ENCODE measurements around the gene PIBF1. TPM values are rescaled to one million over a fixed set of nuclear protein-coding genes. Genes with fewer than 3 reads are reported as not detected.

PIBF1 gene, protein sequence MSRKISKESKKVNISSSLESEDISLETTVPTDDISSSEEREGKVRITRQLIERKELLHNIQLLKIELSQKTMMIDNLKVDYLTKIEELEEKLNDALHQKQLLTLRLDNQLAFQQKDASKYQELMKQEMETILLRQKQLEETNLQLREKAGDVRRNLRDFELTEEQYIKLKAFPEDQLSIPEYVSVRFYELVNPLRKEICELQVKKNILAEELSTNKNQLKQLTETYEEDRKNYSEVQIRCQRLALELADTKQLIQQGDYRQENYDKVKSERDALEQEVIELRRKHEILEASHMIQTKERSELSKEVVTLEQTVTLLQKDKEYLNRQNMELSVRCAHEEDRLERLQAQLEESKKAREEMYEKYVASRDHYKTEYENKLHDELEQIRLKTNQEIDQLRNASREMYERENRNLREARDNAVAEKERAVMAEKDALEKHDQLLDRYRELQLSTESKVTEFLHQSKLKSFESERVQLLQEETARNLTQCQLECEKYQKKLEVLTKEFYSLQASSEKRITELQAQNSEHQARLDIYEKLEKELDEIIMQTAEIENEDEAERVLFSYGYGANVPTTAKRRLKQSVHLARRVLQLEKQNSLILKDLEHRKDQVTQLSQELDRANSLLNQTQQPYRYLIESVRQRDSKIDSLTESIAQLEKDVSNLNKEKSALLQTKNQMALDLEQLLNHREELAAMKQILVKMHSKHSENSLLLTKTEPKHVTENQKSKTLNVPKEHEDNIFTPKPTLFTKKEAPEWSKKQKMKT
- 25.8 and 32.7 TPM in 2 replicates for total RNA-seq

- intact Hi-C loops (cut with micrococcal nuclease), result loop anchor here (1.0 to 5.0 kb wide), 4 partner anchors 54 to 1506 kb away; partner anchors contain the start of genes BORA and MZT1
- Mint-ChIP-seq H3K27me3 (no peaks in the 10 kb centered on the region), H3K4me3 (peak within 1 kb of the TSS; percentile 99), H3K9me3 (no peaks in the 10 kb centered on the region), H3K27ac (peak within 1 kb of the TSS; percentile 98), H3K4me1 (peaks cover 50% of the 10 kb centered on the region), H3K36me3 (ENCODE audit: low read depth) (peaks cover 57% of the 10 kb centered on the region)
- peak; percentile 87 for DNase-seq
- TF ChIP-seq CTCF (IDR thresholded peaks at IDR 0.05), result no peak
- POLR2A ChIA-PET, result interaction anchor here (1.6 kb wide), 1 partner anchor 54 kb away, joined by 4 read pairs; the partner anchor contains the start of genes BORA and MZT1
- ATAC-seq (ENCODE audit: low read depth), result peak; percentile 98
- CTCF ChIA-PET, result no interaction called here
Measured at GRCh38 chr13:72781451-72782439, at the start of gene PIBF1, which contains the start of gene DIS3. PIBF1 (plus strand) TSS chr13:72782133; CDS start chr13:72783470, 1,337 bp downstream. DIS3 (minus strand) TSS chr13:72781900; CDS start chr13:72781832, 68 bp downstream.

- no peaks in the 10 kb centered on the region for H3K4me1 Mint-ChIP-seq
- ATAC-seq (ENCODE audit: low read depth) (no peak), DNase-seq (no peak)
- H3K36me3 Mint-ChIP-seq (ENCODE audit: low read depth), result peaks cover 61% of the 10 kb centered on the region
- no peaks in the 10 kb centered on the region for H3K9me3 Mint-ChIP-seq
- H3K4me3 Mint-ChIP-seq, result no peak overlapping the region
- ChIA-PET CTCF (no interaction called here), POLR2A (no interaction called here)
- no peak for TF ChIP-seq CTCF (IDR thresholded peaks at IDR 0.05)
- H3K27ac Mint-ChIP-seq, result no peak overlapping the region
- intact Hi-C loops (cut with micrococcal nuclease), result no loop called here
- H3K27me3 Mint-ChIP-seq, result no peaks in the 10 kb centered on the region
Measured at GRCh38 chr13:72737033-72737432, 44.9 kb upstream of the PIBF1 start.

GRCh38 chr13:72740015-72740414 lies 41.9 kb upstream of the PIBF1 start:
- ChIA-PET POLR2A (no interaction called here), CTCF (interaction anchor here (1.0 kb wide), 1 partner anchor 9 kb away, joined by 3 read pairs; no protein-coding TSS in a partner anchor)
- ATAC-seq (ENCODE audit: low read depth), result no peak
- Mint-ChIP-seq H3K27ac (no peak overlapping the region), H3K36me3 (ENCODE audit: low read depth) (peaks cover 58% of the 10 kb centered on the region), H3K4me1 (no peaks in the 10 kb centered on the region), H3K9me3 (no peaks in the 10 kb centered on the region), H3K4me3 (no peak overlapping the region), H3K27me3 (no peaks in the 10 kb centered on the region)
- intact Hi-C loops (cut with micrococcal nuclease), result no loop called here
- no peak for TF ChIP-seq CTCF (IDR thresholded peaks at IDR 0.05)
- no peak for DNase-seq

- ATAC-seq (ENCODE audit: low read depth) (no peak), DNase-seq (no peak)
- TF ChIP-seq CTCF (IDR thresholded peaks at IDR 0.05), result no peak
- ChIA-PET CTCF (no interaction called here), POLR2A (no interaction called here)
- Mint-ChIP-seq H3K9me3 (no peaks in the 10 kb centered on the region), H3K4me3 (no peak overlapping the region), H3K4me1 (no peaks in the 10 kb centered on the region), H3K27me3 (no peaks in the 10 kb centered on the region), H3K36me3 (ENCODE audit: low read depth) (peaks cover 61% of the 10 kb centered on the region), H3K27ac (no peak overlapping the region)
- intact Hi-C loops (cut with micrococcal nuclease), result no loop called here
Measured at GRCh38 chr13:72745260-72745659, 36.7 kb upstream of the PIBF1 start.

Data from activated B cell treated with CpG ODN at 0.5 μM for 24 hours (primary cell).